ENCODE measurements around the gene PMIS2. TPM values are rescaled to one million over a fixed set of nuclear protein-coding genes. Genes with fewer than 3 reads are reported as not detected.

Gene PMIS2
- total RNA-seq, 1 donor from 2014 or later = not detected

GRCh38 chr19:35559281-35559659 lies 26.7 kb upstream of the PMIS2 start:
- Mint-ChIP-seq H3K4me1 (ENCODE audit: unreplicated experiment) (peaks cover 3% of the 10 kb centered on the region), H3K9me3 (ENCODE audit: unreplicated experiment) (no peaks in the 10 kb centered on the region), H3K27me3 (ENCODE audit: unreplicated experiment) (peaks cover 41% of the 10 kb centered on the region), H3K36me3 (ENCODE audit: low read depth, unreplicated experiment) (peaks cover 4% of the 10 kb centered on the region), H3K27ac (ENCODE audit: unreplicated experiment) (no peak overlapping the region), H3K4me3 (ENCODE audit: unreplicated experiment) (no peak overlapping the region)
- no peak for TF ChIP-seq CTCF (IDR thresholded peaks at IDR 0.05; ENCODE audit: unreplicated experiment)
- DNase-seq (ENCODE audit: low spot score) = no peak

DNA sequence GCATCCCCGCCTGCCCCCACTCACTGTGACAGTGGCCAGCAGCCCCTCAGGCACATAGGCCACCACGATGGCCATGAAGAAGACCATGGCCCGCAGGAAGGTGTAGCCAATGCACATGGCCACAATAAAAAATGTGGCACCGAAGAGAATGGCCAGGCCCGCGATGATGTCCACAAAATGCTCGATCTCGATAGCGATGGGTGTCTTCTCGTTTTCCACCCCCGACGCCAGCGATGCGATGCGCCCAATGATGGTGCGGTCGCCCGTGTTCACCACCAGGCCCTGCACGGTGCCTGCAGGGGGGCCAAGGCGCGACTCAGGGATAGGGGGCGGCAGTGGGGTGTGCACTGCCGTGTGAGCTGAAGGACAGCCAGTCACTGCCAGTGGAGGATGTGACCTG lies 26.2 kb upstream of the PMIS2 start:
- TF ChIP-seq CTCF (IDR thresholded peaks at IDR 0.05; ENCODE audit: unreplicated experiment) = no peak
- no peaks in the 10 kb centered on the region for H3K9me3 Mint-ChIP-seq (ENCODE audit: unreplicated experiment)
- H3K27me3 Mint-ChIP-seq (ENCODE audit: unreplicated experiment) = peaks cover 41% of the 10 kb centered on the region
- H3K27ac Mint-ChIP-seq (ENCODE audit: unreplicated experiment) = no peak overlapping the region
- peak overlapping the region; percentile 21 for H3K4me3 Mint-ChIP-seq (ENCODE audit: unreplicated experiment)
- H3K4me1 Mint-ChIP-seq (ENCODE audit: unreplicated experiment) = peaks cover 3% of the 10 kb centered on the region
- DNase-seq (ENCODE audit: low spot score) = no peak
- H3K36me3 Mint-ChIP-seq (ENCODE audit: low read depth, unreplicated experiment) = peaks cover 4% of the 10 kb centered on the region

- Mint-ChIP-seq H3K27me3 (ENCODE audit: unreplicated experiment) (peaks cover 41% of the 10 kb centered on the region), H3K9me3 (ENCODE audit: unreplicated experiment) (no peaks in the 10 kb centered on the region), H3K36me3 (ENCODE audit: low read depth, unreplicated experiment) (peaks cover 4% of the 10 kb centered on the region), H3K27ac (ENCODE audit: unreplicated experiment) (no peak overlapping the region), H3K4me3 (ENCODE audit: unreplicated experiment) (peak overlapping the region; percentile 21), H3K4me1 (ENCODE audit: unreplicated experiment) (peaks cover 3% of the 10 kb centered on the region)
- no peak for TF ChIP-seq CTCF (IDR thresholded peaks at IDR 0.05; ENCODE audit: unreplicated experiment)
- no peak for DNase-seq (ENCODE audit: low spot score)
Observed at GRCh38 chr19:35560271-35560670, 25.7 kb upstream of the PMIS2 start.

DNA sequence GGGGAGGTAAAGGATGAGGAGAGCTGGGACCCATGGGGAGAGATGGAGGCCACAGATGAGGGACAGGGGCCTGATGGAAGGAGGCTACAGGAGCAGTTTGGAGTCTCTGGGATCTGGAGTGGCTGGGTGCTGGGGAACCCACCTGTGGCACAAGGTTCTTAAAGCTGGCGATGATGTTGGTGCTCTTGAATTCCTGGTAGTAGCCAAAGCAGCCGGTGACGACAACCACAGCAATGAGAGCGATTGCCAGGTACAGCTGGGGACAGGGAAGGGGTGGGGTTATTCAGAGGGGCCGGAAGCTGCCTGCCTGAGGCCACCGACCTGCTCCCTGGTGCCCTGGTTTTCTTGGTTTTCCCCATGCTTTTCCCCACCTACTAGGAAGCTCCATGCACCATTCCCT lies 25.3 kb upstream of the PMIS2 start:
- Mint-ChIP-seq H3K27me3 (ENCODE audit: unreplicated experiment) (peaks cover 45% of the 10 kb centered on the region), H3K4me1 (ENCODE audit: unreplicated experiment) (peaks cover 3% of the 10 kb centered on the region), H3K36me3 (ENCODE audit: low read depth, unreplicated experiment) (peaks cover 4% of the 10 kb centered on the region), H3K9me3 (ENCODE audit: unreplicated experiment) (no peaks in the 10 kb centered on the region), H3K4me3 (ENCODE audit: unreplicated experiment) (no peak overlapping the region), H3K27ac (ENCODE audit: unreplicated experiment) (no peak overlapping the region)
- no peak for DNase-seq (ENCODE audit: low spot score)
- TF ChIP-seq CTCF (IDR thresholded peaks at IDR 0.05; ENCODE audit: unreplicated experiment) = no peak

GRCh38 chr19:35561436-35561835 lies 24.5 kb upstream of the PMIS2 start:
- no peak overlapping the region for H3K27ac Mint-ChIP-seq (ENCODE audit: unreplicated experiment)
- H3K4me3 Mint-ChIP-seq (ENCODE audit: unreplicated experiment) = peak overlapping the region; percentile 37
- H3K36me3 Mint-ChIP-seq (ENCODE audit: low read depth, unreplicated experiment) = peaks cover 4% of the 10 kb centered on the region
- no peaks in the 10 kb centered on the region for H3K9me3 Mint-ChIP-seq (ENCODE audit: unreplicated experiment)
- H3K27me3 Mint-ChIP-seq (ENCODE audit: unreplicated experiment) = peaks cover 42% of the 10 kb centered on the region
- H3K4me1 Mint-ChIP-seq (ENCODE audit: unreplicated experiment) = peaks cover 3% of the 10 kb centered on the region
- DNase-seq (ENCODE audit: low spot score) = no peak
- no peak for TF ChIP-seq CTCF (IDR thresholded peaks at IDR 0.05; ENCODE audit: unreplicated experiment)

Data from endothelial cell (in vitro differentiated cells).